OCI-LY1 (cell line): ENCODE results near the gene ADK.

ENCODE experiments used
- H2AFZ ChIP-seq: fragments of 200-600 bp; sonication (generic), shearing (Covaris generic); 2 replicates; pipeline ENCODE4 v1.6.0; 2014; ENCODE audit warnings: antibody characterized with exemption, mild to moderate bottlenecking, low read length
- H3F3A ChIP-seq: fragments of 200-600 bp; sonication (generic), shearing (Covaris generic); 2 replicates; pipeline ENCODE4 v1.6.0; 2014; ENCODE audit warnings: mild to moderate bottlenecking, antibody characterized with exemption, low read length, moderate library complexity; ENCODE audit not compliant: insufficient read depth
- H3K27ac ChIP-seq: fragments of 200-600 bp; sonication (generic); 2 replicates; pipeline ENCODE4 v1.5.1; 2014; ENCODE audit warnings: low read length, mixed run types, mild to moderate bottlenecking, low read depth; ENCODE audit not compliant: poor library complexity, severe bottlenecking
- H3K27me3 ChIP-seq: fragments of 200-600 bp; sonication (generic); 2 replicates; pipeline ENCODE4 v1.6.0; 2014; ENCODE audit warnings: antibody characterized with exemption, mild to moderate bottlenecking, low read length, moderate library complexity; ENCODE audit not compliant: insufficient read depth
- H3K36me3 ChIP-seq: fragments of 200-600 bp; sonication (generic); 2 replicates; pipeline ENCODE4 v1.6.1; 2014; ENCODE audit warnings: mild to moderate bottlenecking, antibody characterized with exemption, low read length, moderate library complexity, mixed read lengths; ENCODE audit not compliant: insufficient read depth
- H3K4me1 ChIP-seq: fragments of 200-600 bp; sonication (generic); 2 replicates; pipeline ENCODE4 v1.5.1; 2014; ENCODE audit warnings: mild to moderate bottlenecking, low read length, moderate library complexity; ENCODE audit not compliant: insufficient read depth, severe bottlenecking
- H3K4me2 ChIP-seq: fragments of 200-600 bp; sonication (generic), shearing (Covaris generic); 2 replicates; pipeline ENCODE4 v1.6.1; 2014; ENCODE audit warnings: low read length
- H3K4me3 ChIP-seq: fragments of 200-600 bp; sonication (generic); 2 replicates; pipeline ENCODE4 v1.5.1; 2014; ENCODE audit warnings: low read length, low read depth, mild to moderate bottlenecking, mixed read lengths; ENCODE audit not compliant: poor library complexity, severe bottlenecking
- H3K79me2 ChIP-seq: fragments of 200-600 bp; shearing (Covaris generic); 2 replicates; pipeline ENCODE4 v1.6.1; 2016; ENCODE audit warnings: mixed run types, low read length, mixed read lengths; ENCODE audit not compliant: insufficient read depth
- H3K9ac ChIP-seq: fragments of 200-600 bp; sonication (generic), shearing (Covaris generic); 2 replicates; pipeline ENCODE4 v1.6.1; 2014; ENCODE audit warnings: mild to moderate bottlenecking, low read length, mixed read lengths
- H3K9me2 ChIP-seq: fragments of 200-600 bp; sonication (generic), shearing (Covaris generic); 2 replicates; pipeline ENCODE4 v1.6.1; 2014; ENCODE audit warnings: low read depth, mild to moderate bottlenecking, low read length, mixed read lengths
- H3K9me3 ChIP-seq: fragments of 200-600 bp; shearing (Covaris generic); 2 replicates; pipeline ENCODE4 v1.6.1; 2014; ENCODE audit warnings: low read length, mixed read lengths
- H4K20me1 ChIP-seq: fragments of 200-600 bp; sonication (generic), shearing (Covaris generic); 2 replicates; pipeline ENCODE4 v1.6.0; 2016; ENCODE audit warnings: mild to moderate bottlenecking, low read length; ENCODE audit not compliant: insufficient read depth
- CTCF ChIP-seq: fragments of 200-600 bp; sonication (generic), shearing (Covaris generic); IDR thresholded peaks from 2 replicates; pipeline ENCODE4 v1.5.1; 2017; ENCODE audit warnings: mild to moderate bottlenecking, antibody characterized with exemption, low read length, moderate library complexity, mixed read lengths
- EZH2 ChIP-seq: fragments of 200-600 bp; sonication (generic), shearing (Covaris generic); IDR thresholded peaks from 2 replicates; pipeline ENCODE4 v1.8.0; 2017; ENCODE audit warnings: borderline replicate concordance, mixed run types, mild to moderate bottlenecking, antibody characterized with exemption, low read length, moderate library complexity, mixed read lengths

ADK gene

GRCh38 chr10:74671716-74672115 lies 520.7 kb downstream of the ADK start:
- no peaks in the 10 kb centered on the region for H4K20me1 ChIP-seq
- H3K79me2 ChIP-seq, result no peaks in the 10 kb centered on the region
- no peak overlapping the region for H3K27ac ChIP-seq
- H3K9me2 ChIP-seq, result no peaks in the 10 kb centered on the region
- H3K4me3 ChIP-seq, result no peak overlapping the region
- TF ChIP-seq EZH2, result no peak
- no peak for TF ChIP-seq CTCF
- H3K4me1 ChIP-seq, result no peaks in the 10 kb centered on the region
- H3K9ac ChIP-seq, result no peak overlapping the region
- no peak overlapping the region for H2AFZ ChIP-seq
- peaks cover 35% of the 10 kb centered on the region for H3K36me3 ChIP-seq
- no peaks in the 10 kb centered on the region for H3F3A ChIP-seq
- no peaks in the 10 kb centered on the region for H3K27me3 ChIP-seq
- peaks cover 16% of the 10 kb centered on the region for H3K9me3 ChIP-seq
- H3K4me2 ChIP-seq, result no peak overlapping the region

GRCh38 chr10:74672430-74673165 lies 521.6 kb downstream of the ADK start:
- no peaks in the 10 kb centered on the region for H3K9me2 ChIP-seq
- no peak overlapping the region for H3K4me2 ChIP-seq
- no peaks in the 10 kb centered on the region for H3K27me3 ChIP-seq
- H3K9me3 ChIP-seq, result peaks cover 16% of the 10 kb centered on the region
- no peak overlapping the region for H3K9ac ChIP-seq
- no peak for TF ChIP-seq EZH2
- H2AFZ ChIP-seq, result no peak overlapping the region
- no peaks in the 10 kb centered on the region for H3K79me2 ChIP-seq
- no peaks in the 10 kb centered on the region for H3F3A ChIP-seq
- no peaks in the 10 kb centered on the region for H4K20me1 ChIP-seq
- peaks cover 35% of the 10 kb centered on the region for H3K36me3 ChIP-seq
- no peak overlapping the region for H3K27ac ChIP-seq
- no peak overlapping the region for H3K4me3 ChIP-seq
- H3K4me1 ChIP-seq, result no peaks in the 10 kb centered on the region

GRCh38 chr10:74674927-74675326 lies 523.9 kb downstream of the ADK start:
- Histone ChIP-seq H4K20me1 (no peaks in the 10 kb centered on the region), H3K9me3 (peaks cover 16% of the 10 kb centered on the region), H3K9ac (no peak overlapping the region), H3K27ac (no peak overlapping the region), H3F3A (no peaks in the 10 kb centered on the region), H3K4me1 (peaks cover 4% of the 10 kb centered on the region), H3K36me3 (peaks cover 35% of the 10 kb centered on the region), H3K4me3 (no peak overlapping the region), H3K4me2 (no peak overlapping the region), H3K27me3 (no peaks in the 10 kb centered on the region), H3K9me2 (no peaks in the 10 kb centered on the region), H2AFZ (no peak overlapping the region), H3K79me2 (no peaks in the 10 kb centered on the region)
- TF ChIP-seq EZH2, result no peak
- no peak for TF ChIP-seq CTCF

GRCh38 chr10:74675484-74675883 lies 524.5 kb downstream of the ADK start:
- no peak overlapping the region for H3K4me2 ChIP-seq
- H3K9me2 ChIP-seq, result no peaks in the 10 kb centered on the region
- no peaks in the 10 kb centered on the region for H3K27me3 ChIP-seq
- peaks cover 16% of the 10 kb centered on the region for H3K9me3 ChIP-seq
- no peak overlapping the region for H3K9ac ChIP-seq
- H4K20me1 ChIP-seq, result no peaks in the 10 kb centered on the region
- no peak overlapping the region for H2AFZ ChIP-seq
- no peaks in the 10 kb centered on the region for H3F3A ChIP-seq
- no peaks in the 10 kb centered on the region for H3K79me2 ChIP-seq
- TF ChIP-seq CTCF, result no peak
- TF ChIP-seq EZH2, result no peak
- H3K4me3 ChIP-seq, result no peak overlapping the region
- no peak overlapping the region for H3K27ac ChIP-seq
- peaks cover 35% of the 10 kb centered on the region for H3K36me3 ChIP-seq
- H3K4me1 ChIP-seq, result peaks cover 4% of the 10 kb centered on the region
